IPS-18c (cell line): Measurements from ENCODE around the gene ETF1.

Experiments used
- H3K4me3 ChIP-seq: 2 replicates; pipeline ENCODE4 v1.7.0; 2013; ENCODE audit warnings: low read depth, mild to moderate bottlenecking, low read length, moderate library complexity; ENCODE audit not compliant: insufficient read depth
- H3K9me3 ChIP-seq: one replicate; pipeline ENCODE4 v1.6.1; 2013; ENCODE audit warnings: mild to moderate bottlenecking, low read length, moderate library complexity; ENCODE audit not compliant: control insufficient read depth, insufficient read depth

The ETF1 gene

GRCh38 chr5:138541511-138542179 lies 1.4 kb downstream of the ETF1 start:
- H3K4me3 ChIP-seq = peak overlapping the region; percentile 78

GRCh38 chr5:138539791-138540190 lies 3.2 kb downstream of the ETF1 start:
- no peaks in the 10 kb centered on the region for H3K9me3 ChIP-seq
- H3K4me3 ChIP-seq = no peak overlapping the region

More at GRCh38 chr5:138541511-138542179, 1.4 kb downstream of the ETF1 start:
- no peaks in the 10 kb centered on the region for H3K9me3 ChIP-seq

GRCh38 chr5:138538943-138539627 lies 4.0 kb downstream of the ETF1 start:
- Histone ChIP-seq H3K9me3 (no peaks in the 10 kb centered on the region), H3K4me3 (no peak overlapping the region)

- Histone ChIP-seq H3K9me3 (no peaks in the 10 kb centered on the region), H3K4me3 (no peak overlapping the region)
These were observed 6.2 kb downstream of the ETF1 start for GRCh38 chr5:138536665-138537315.

GRCh38 chr5:138536215-138536614 lies 6.8 kb downstream of the ETF1 start:
- no peaks in the 10 kb centered on the region for H3K9me3 ChIP-seq
- H3K4me3 ChIP-seq = no peak overlapping the region

- Histone ChIP-seq H3K9me3 (no peaks in the 10 kb centered on the region), H3K4me3 (no peak overlapping the region)
These were observed 8.8 kb downstream of the ETF1 start for GRCh38 chr5:138533973-138534941.

GRCh38 chr5:138529812-138530211 lies 13.2 kb downstream of the ETF1 start:
- H3K9me3 ChIP-seq = no peaks in the 10 kb centered on the region
- no peak overlapping the region for H3K4me3 ChIP-seq

GRCh38 chr5:138528744-138529469 lies 14.1 kb downstream of the ETF1 start:
- H3K4me3 ChIP-seq = no peak overlapping the region

GRCh38 chr5:138528208-138528607 lies 14.8 kb downstream of the ETF1 start:
- H3K9me3 ChIP-seq = no peaks in the 10 kb centered on the region
- no peak overlapping the region for H3K4me3 ChIP-seq

More at GRCh38 chr5:138528744-138529469, 14.1 kb downstream of the ETF1 start:
- no peaks in the 10 kb centered on the region for H3K9me3 ChIP-seq

GRCh38 chr5:138527170-138527569 lies 15.9 kb downstream of the ETF1 start:
- Histone ChIP-seq H3K9me3 (no peaks in the 10 kb centered on the region), H3K4me3 (no peak overlapping the region)

GRCh38 chr5:138523406-138523805 lies 19.6 kb downstream of the ETF1 start:
- H3K9me3 ChIP-seq = no peaks in the 10 kb centered on the region
- H3K4me3 ChIP-seq = no peak overlapping the region

- Histone ChIP-seq H3K4me3 (no peak overlapping the region), H3K9me3 (no peaks in the 10 kb centered on the region)
These were observed 22.1 kb downstream of the ETF1 start for GRCh38 chr5:138520971-138521370.

GRCh38 chr5:138517437-138517836 lies 25.6 kb downstream of the ETF1 start:
- Histone ChIP-seq H3K4me3 (no peak overlapping the region), H3K9me3 (no peaks in the 10 kb centered on the region)

GRCh38 chr5:138515556-138516245 lies 27.3 kb downstream of the ETF1 start:
- Histone ChIP-seq H3K4me3 (no peak overlapping the region), H3K9me3 (no peaks in the 10 kb centered on the region)

- no peak overlapping the region for H3K4me3 ChIP-seq
- no peaks in the 10 kb centered on the region for H3K9me3 ChIP-seq
These were observed 29.0 kb downstream of the ETF1 start for GRCh38 chr5:138514021-138514420.

- Histone ChIP-seq H3K4me3 (no peak overlapping the region), H3K9me3 (no peaks in the 10 kb centered on the region)
These were observed 34.1 kb downstream of the ETF1 start for GRCh38 chr5:138508958-138509357.
